Right cardiac atrium (tissue), 5 donors: ENCODE measurements around the gene SLC35E1. TPM values are rescaled to one million over a fixed set of nuclear protein-coding genes. Genes with fewer than 3 reads are reported as not detected.

Source experiments
- ATAC-seq, 2 donors: fragments of 200-7000 bp; cut with Tn5 transposase; one replicate each; pipeline versions ENCODE4 v1.8.0 to v1.9.1; 2020; ENCODE audit warnings: moderate library complexity in 2 of 2, mild to moderate bottlenecking in 1 of 2
- DNase-seq, 3 donors: peaks; one replicate each; pipeline ENCODE4 v3.0.0-alpha.2; 2020
- H3K27ac ChIP-seq: one replicate; pipeline ENCODE4 v1.5.1; 2013; ENCODE audit warnings: mild to moderate bottlenecking, low read length, control low read depth, moderate library complexity
- H3K27me3 ChIP-seq: one replicate; pipeline ENCODE4 v1.6.1; 2013; ENCODE audit not compliant: control insufficient read depth, insufficient read depth
- H3K4me1 ChIP-seq: one replicate; pipeline ENCODE4 v1.6.1; 2013; ENCODE audit warnings: low read length; ENCODE audit not compliant: control insufficient read depth, insufficient read depth
- H3K4me3 ChIP-seq: one replicate; pipeline ENCODE4 v1.5.1; 2013; ENCODE audit warnings: low read length, control low read depth
- H3K9me3 ChIP-seq: one replicate; pipeline ENCODE4 v1.6.1; 2013; ENCODE audit warnings: low read length; ENCODE audit not compliant: control insufficient read depth
- WGBS: extraction: QIAGEN DNeasy Blood & Tissue Kit; methylation state at CpG from one replicate; pipeline ENCODE4 v1.1.7; 2013; 5-methylcytosine and 5-hydroxymethylcytosine counted together
- intact Hi-C, 4 donors: fragments of 100-400 bp; cut with DNase I; formaldehyde crosslinking; loops; one replicate each; pipeline versions ENCODE4 v1.11.0 to v1.14.0; 2022 to 2023
- long read RNA-seq, 4 donors: library from polyadenylated mRNA; unstranded; transcript quantifications; one replicate each; pipeline ENCODE4 v2.0.0, GENCODE V29; 2020 to 2021
- polyA plus RNA-seq: library from polyadenylated mRNA; stranded (reverse); fragments of 200-250 nt; gene quantifications from one replicate; pipeline ENCODE4 v1.2.3, GENCODE V29; 2013
- total RNA-seq, 4 donors: library from RNA; stranded (reverse); fragmentation: NEBNext Ultra II Directional; extraction: Animal tissue kit (Norgen Biotek cat#: 25700); gene quantifications; one replicate each; pipeline ENCODE4 v1.2.1, GENCODE V29; 2021
- donor health status: healthy with polysubstance abuse.
- donor health status: DM: no; HTN: yes; CAD: no.
- donor health status: DM: no; HTN: no; CAD: no.
- donor health status: DM: no; HTN: yes; CAD: no; lungs with severe emphysema.
- donor health status: DM: yes; HTN: yes; CAD: no.

SLC35E1 gene
- 10 to 100 TPM; 21.0 to 26.6 (median 25.8) TPM for total RNA-seq
- 21.3 TPM for polyA plus RNA-seq
- long read RNA-seq, donor 1, full-length matches to known transcripts = 32 of 44 reads
- long read RNA-seq, donor 1, partial matches to known transcripts = 3 of 44 reads
- long read RNA-seq, donor 1, other reads (novel, unspliced or antisense) = 9 of 44 reads
- long read RNA-seq, donor 2, full-length matches to known transcripts = 13 of 17 reads
- long read RNA-seq, donor 2, partial matches to known transcripts = 2 of 17 reads
- long read RNA-seq, donor 2, other reads (novel, unspliced or antisense) = 2 of 17 reads
- long read RNA-seq, donor 3, full-length matches to known transcripts = 8 of 24 reads
- long read RNA-seq, donor 3, partial matches to known transcripts = 8 of 24 reads
- long read RNA-seq, donor 3, other reads (novel, unspliced or antisense) = 8 of 24 reads
- long read RNA-seq, donor 4, full-length matches to known transcripts = 19 of 23 reads
- long read RNA-seq, donor 4, partial matches to known transcripts = 2 of 23 reads
- long read RNA-seq, donor 4, other reads (novel, unspliced or antisense) = 2 of 23 reads

- intact Hi-C loops = loop anchor here in 2 of 4 donors (5.0 to 10.0 kb wide), 2 partner anchors 52 to 55 kb away; partner anchors contain the start of gene MED26 (in 2 of the 2)
- WGBS = under 1% methylated on average over 83 of the region's 83 CpGs
- H3K27me3 ChIP-seq = no peaks in the 10 kb centered on the region
- DNase-seq (peak; percentile 97 to 98 (median 98)), ATAC-seq (peak; percentile 97)
- peak within 1 kb of the TSS; percentile 81 for H3K27ac ChIP-seq
- peaks cover 8% of the 10 kb centered on the region for H3K4me1 ChIP-seq
- H3K4me3 ChIP-seq = peak within 1 kb of the TSS; percentile 86
- no peaks in the 10 kb centered on the region for H3K9me3 ChIP-seq
These were observed at the start of gene SLC35E1 for GRCh38 chr19:16572332-16573211. TSS of gene SLC35E1 (minus strand) at chr19:16572415. CDS start at chr19:16572364, 51 bp downstream.

- H3K27ac ChIP-seq = no peak overlapping the region
- H3K4me3 ChIP-seq = no peak overlapping the region
- ATAC-seq (no peak), DNase-seq (no peak)
- H3K27me3 ChIP-seq = no peaks in the 10 kb centered on the region
- 73% methylated on average over 7 of the region's 7 CpGs for WGBS
- H3K4me1 ChIP-seq = peaks cover 31% of the 10 kb centered on the region
- intact Hi-C loops = loop anchor here in 1 of 4 donors (10.0 kb wide), 1 partner anchor 46 kb away; the partner anchor contains the start of gene SLC35E1
- H3K9me3 ChIP-seq = no peaks in the 10 kb centered on the region
These were observed 49.1 kb upstream of the SLC35E1 start for GRCh38 chr19:16621165-16621800.

GRCh38 chr19:16620584-16620983, 48.4 kb upstream of the SLC35E1 start:
- intact Hi-C loops = loop anchor here in 1 of 4 donors (10.0 kb wide), 1 partner anchor 46 kb away; the partner anchor contains the start of gene SLC35E1
- H3K27ac ChIP-seq = peak overlapping the region; percentile 8
- no peaks in the 10 kb centered on the region for H3K9me3 ChIP-seq
- no peaks in the 10 kb centered on the region for H3K27me3 ChIP-seq
- H3K4me1 ChIP-seq = peaks cover 33% of the 10 kb centered on the region
- H3K4me3 ChIP-seq = no peak overlapping the region
- ATAC-seq = no peak
- WGBS = 79% methylated on average over 3 of the region's 3 CpGs
- no peak for DNase-seq

GRCh38 chr19:16620018-16620417, 47.8 kb upstream of the SLC35E1 start:
- Histone ChIP-seq H3K27ac (peak overlapping the region; percentile 8), H3K4me1 (peaks cover 31% of the 10 kb centered on the region), H3K4me3 (no peak overlapping the region), H3K9me3 (no peaks in the 10 kb centered on the region), H3K27me3 (no peaks in the 10 kb centered on the region)
- WGBS = 75% methylated on average over 5 of the region's 5 CpGs
- intact Hi-C loops = loop anchor here in 1 of 4 donors (10.0 kb wide), 1 partner anchor 45 kb away; the partner anchor contains the start of gene SLC35E1
- ATAC-seq = no peak
- DNase-seq = no peak

- DNase-seq (peak; percentile 31 to 77 (median 71)), ATAC-seq (peak; percentile 51 to 54)
- Histone ChIP-seq H3K27me3 (no peaks in the 10 kb centered on the region), H3K9me3 (no peaks in the 10 kb centered on the region), H3K27ac (no peak overlapping the region), H3K4me3 (no peak overlapping the region), H3K4me1 (peaks cover 31% of the 10 kb centered on the region)
- intact Hi-C loops = no loop called here
- WGBS = 48% methylated on average over 7 of the region's 7 CpGs
These were observed 47.2 kb upstream of the SLC35E1 start for GRCh38 chr19:16619457-16619856.

- intact Hi-C loops = no loop called here
- DNase-seq (no peak), ATAC-seq (no peak)
- H3K27me3 ChIP-seq = no peaks in the 10 kb centered on the region
- no peak overlapping the region for H3K27ac ChIP-seq
- H3K4me1 ChIP-seq = peaks cover 37% of the 10 kb centered on the region
- no peaks in the 10 kb centered on the region for H3K9me3 ChIP-seq
- 93% methylated on average over 7 of the region's 7 CpGs for WGBS
- H3K4me3 ChIP-seq = no peak overlapping the region
These were observed 46.0 kb upstream of the SLC35E1 start for GRCh38 chr19:16618248-16618647.

GRCh38 chr19:16615808-16616207, 43.6 kb upstream of the SLC35E1 start:
- H3K9me3 ChIP-seq = no peaks in the 10 kb centered on the region
- DNase-seq (no peak), ATAC-seq (no peak)
- H3K4me3 ChIP-seq = no peak overlapping the region
- H3K4me1 ChIP-seq = peaks cover 38% of the 10 kb centered on the region
- no peaks in the 10 kb centered on the region for H3K27me3 ChIP-seq
- intact Hi-C loops = no loop called here
- WGBS = 51% methylated on average over 1 of the region's 1 CpG
- H3K27ac ChIP-seq = no peak overlapping the region

- ATAC-seq (no peak), DNase-seq (no peak)
- H3K4me1 ChIP-seq = peaks cover 35% of the 10 kb centered on the region
- H3K4me3 ChIP-seq = no peak overlapping the region
- 41% methylated on average over 2 of the region's 2 CpGs for WGBS
- H3K9me3 ChIP-seq = no peaks in the 10 kb centered on the region
- no peak overlapping the region for H3K27ac ChIP-seq
- no peaks in the 10 kb centered on the region for H3K27me3 ChIP-seq
- intact Hi-C loops = no loop called here
These were observed 42.7 kb upstream of the SLC35E1 start for GRCh38 chr19:16614941-16615340.

GRCh38 chr19:16613841-16614240, 41.6 kb upstream of the SLC35E1 start:
- Histone ChIP-seq H3K4me1 (peaks cover 26% of the 10 kb centered on the region), H3K27me3 (no peaks in the 10 kb centered on the region), H3K4me3 (no peak overlapping the region), H3K27ac (no peak overlapping the region), H3K9me3 (no peaks in the 10 kb centered on the region)
- no peak for ATAC-seq
- WGBS = 74% methylated on average over 2 of the region's 2 CpGs
- intact Hi-C loops = no loop called here
- DNase-seq = no peak

GRCh38 chr19:16612636-16613035, 40.4 kb upstream of the SLC35E1 start:
- Histone ChIP-seq H3K4me3 (no peak overlapping the region), H3K4me1 (peaks cover 30% of the 10 kb centered on the region), H3K27me3 (no peaks in the 10 kb centered on the region), H3K27ac (peak overlapping the region; percentile 39), H3K9me3 (no peaks in the 10 kb centered on the region)
- intact Hi-C loops = no loop called here
- ATAC-seq (no peak), DNase-seq (no peak)
- 46% methylated on average over 3 of the region's 3 CpGs for WGBS
